DND-41 (cell line): Measurements from ENCODE around the gene COQ8B.

ENCODE experiments used
- EZH2 ChIP-seq: IDR thresholded peaks from 3 replicates; pipeline ENCODE4 v1.6.1; 2012; ENCODE audit warnings: borderline replicate concordance, low read depth, mild to moderate bottlenecking, moderate library complexity, low read length, inconsistent platforms; ENCODE audit not compliant: severe bottlenecking
- TF ChIP-seq, protein P1 (sequence below): IDR thresholded peaks from 2 replicates; pipeline ENCODE4 v1.5.1; 2012; ENCODE audit warnings: borderline replicate concordance, low read length, moderate library complexity, mild to moderate bottlenecking; ENCODE audit not compliant: poor library complexity, severe bottlenecking; ENCODE audit errors: extremely low read depth

DNA sequence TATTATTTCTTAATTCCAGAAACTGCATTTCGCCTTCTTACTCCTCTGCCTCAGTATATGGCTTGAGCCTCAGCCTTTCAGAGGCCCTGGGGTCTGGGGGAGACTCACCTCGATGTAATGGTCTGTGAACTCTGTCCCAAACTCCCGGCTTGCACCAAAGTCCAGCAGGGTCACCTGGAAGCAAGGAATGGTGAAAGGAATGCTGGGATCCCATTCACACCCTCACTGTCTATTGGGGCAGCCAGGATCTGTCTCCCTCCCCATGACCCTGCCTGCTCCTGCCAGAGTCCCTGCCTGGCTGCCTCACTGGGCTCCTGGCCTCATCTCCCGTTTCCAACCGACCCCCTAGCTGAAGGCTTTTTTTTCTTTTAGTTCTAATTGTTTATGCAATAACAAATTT is 20.8 kb downstream of the COQ8B start:
- TF ChIP-seq, protein P1, sequence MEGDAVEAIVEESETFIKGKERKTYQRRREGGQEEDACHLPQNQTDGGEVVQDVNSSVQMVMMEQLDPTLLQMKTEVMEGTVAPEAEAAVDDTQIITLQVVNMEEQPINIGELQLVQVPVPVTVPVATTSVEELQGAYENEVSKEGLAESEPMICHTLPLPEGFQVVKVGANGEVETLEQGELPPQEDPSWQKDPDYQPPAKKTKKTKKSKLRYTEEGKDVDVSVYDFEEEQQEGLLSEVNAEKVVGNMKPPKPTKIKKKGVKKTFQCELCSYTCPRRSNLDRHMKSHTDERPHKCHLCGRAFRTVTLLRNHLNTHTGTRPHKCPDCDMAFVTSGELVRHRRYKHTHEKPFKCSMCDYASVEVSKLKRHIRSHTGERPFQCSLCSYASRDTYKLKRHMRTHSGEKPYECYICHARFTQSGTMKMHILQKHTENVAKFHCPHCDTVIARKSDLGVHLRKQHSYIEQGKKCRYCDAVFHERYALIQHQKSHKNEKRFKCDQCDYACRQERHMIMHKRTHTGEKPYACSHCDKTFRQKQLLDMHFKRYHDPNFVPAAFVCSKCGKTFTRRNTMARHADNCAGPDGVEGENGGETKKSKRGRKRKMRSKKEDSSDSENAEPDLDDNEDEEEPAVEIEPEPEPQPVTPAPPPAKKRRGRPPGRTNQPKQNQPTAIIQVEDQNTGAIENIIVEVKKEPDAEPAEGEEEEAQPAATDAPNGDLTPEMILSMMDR: no peak
- TF ChIP-seq EZH2: no peak
